GM12891 (cell line): ENCODE measurements around the gene ACSL3.

ENCODE experiments used
- PAX5 ChIP-seq: IDR thresholded peaks from 2 replicates; pipeline ENCODE4 v1.6.1; 2011; ENCODE audit warnings: low read length, moderate library complexity, mild to moderate bottlenecking; ENCODE audit not compliant: insufficient read depth, severe bottlenecking
- POLR2A ChIP-seq: IDR thresholded peaks from 2 replicates; pipeline ENCODE4 v1.6.1; 2011; ENCODE audit warnings: low read depth, low read length, control low read depth
- POLR2AphosphoS5 ChIP-seq: IDR thresholded peaks from 2 replicates; pipeline ENCODE4 v1.6.1; 2011; ENCODE audit warnings: low read depth, low read length, control low read depth
- POU2F2 ChIP-seq: IDR thresholded peaks from 2 replicates; pipeline ENCODE4 v1.6.1; 2011; ENCODE audit warnings: low read depth, mild to moderate bottlenecking, control low read depth, low read length, moderate library complexity
- SPI1 ChIP-seq: IDR thresholded peaks from 2 replicates; pipeline ENCODE4 v1.6.1; 2011; ENCODE audit warnings: low read depth, low read length, control low read depth
- TAF1 ChIP-seq: IDR thresholded peaks from 2 replicates; pipeline ENCODE4 v1.6.1; 2011; ENCODE audit warnings: low read depth, low read length, control low read depth

- TF ChIP-seq POLR2A (no peak), TAF1 (no peak), PAX5 (no peak), POLR2AphosphoS5 (no peak), SPI1 (no peak), POU2F2 (no peak)
These were observed 31.1 kb downstream of the ACSL3 start for GRCh38 chr2:222891890-222892289.
